Memory B cell (primary cell): ENCODE results near the gene ANGPTL7.

Experiments used
- ATAC-seq: fragments of 150-1000 bp; cut with Tn5 transposase; 2 replicates; pipeline ENCODE4 v1.10.0; 2021; ENCODE audit warnings: low read depth, mild to moderate bottlenecking, moderate library complexity
- DNase-seq, 2 donors: peaks; one replicate each; pipeline ENCODE4 v3.0.0; 2022; ENCODE audit warnings: low spot score in 2 of 2
- H3K27ac Mint-ChIP-seq: one replicate; pipeline ENCODE4 v1.8.0; 2022; ENCODE audit warnings: mild to moderate bottlenecking, moderate library complexity, mixed read lengths
- H3K27me3 Mint-ChIP-seq: one replicate; pipeline ENCODE4 v1.8.0; 2022; ENCODE audit warnings: mixed read lengths
- H3K36me3 Mint-ChIP-seq: one replicate; pipeline ENCODE4 v1.8.0; 2022; ENCODE audit warnings: mild to moderate bottlenecking, mixed read lengths
- H3K4me1 Mint-ChIP-seq: one replicate; pipeline ENCODE4 v1.8.0; 2022; ENCODE audit warnings: mixed read lengths
- H3K4me3 Mint-ChIP-seq: one replicate; pipeline ENCODE4 v1.8.0; 2022; ENCODE audit warnings: mild to moderate bottlenecking, moderate library complexity, mixed read lengths
- H3K9me3 Mint-ChIP-seq: one replicate; pipeline ENCODE4 v1.8.0; 2022; ENCODE audit warnings: mixed read lengths

Gene ANGPTL7, protein sequence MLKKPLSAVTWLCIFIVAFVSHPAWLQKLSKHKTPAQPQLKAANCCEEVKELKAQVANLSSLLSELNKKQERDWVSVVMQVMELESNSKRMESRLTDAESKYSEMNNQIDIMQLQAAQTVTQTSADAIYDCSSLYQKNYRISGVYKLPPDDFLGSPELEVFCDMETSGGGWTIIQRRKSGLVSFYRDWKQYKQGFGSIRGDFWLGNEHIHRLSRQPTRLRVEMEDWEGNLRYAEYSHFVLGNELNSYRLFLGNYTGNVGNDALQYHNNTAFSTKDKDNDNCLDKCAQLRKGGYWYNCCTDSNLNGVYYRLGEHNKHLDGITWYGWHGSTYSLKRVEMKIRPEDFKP

GRCh38 chr1:11188858-11189451, at the start of gene ANGPTL7:
Gene ANGPTL7, plus strand, starts transcription at chr1:11189355. Its CDS starts 225 bp downstream, at chr1:11189580.
- no peaks in the 10 kb centered on the region for H3K4me1 Mint-ChIP-seq
- no peaks in the 10 kb centered on the region for H3K27me3 Mint-ChIP-seq
- ATAC-seq (no peak), DNase-seq (no peak)
- H3K9me3 Mint-ChIP-seq: no peaks in the 10 kb centered on the region
- no peak within 1 kb of the TSS for H3K27ac Mint-ChIP-seq
- H3K4me3 Mint-ChIP-seq: no peak within 1 kb of the TSS
- H3K36me3 Mint-ChIP-seq: peaks cover 23% of the 10 kb centered on the region

GRCh38 chr1:11142618-11143391, 46.4 kb upstream of the ANGPTL7 start:
- no peak overlapping the region for H3K27ac Mint-ChIP-seq
- no peak for ATAC-seq

GRCh38 chr1:11143401-11143800, 45.8 kb upstream of the ANGPTL7 start:
- Mint-ChIP-seq H3K36me3 (peaks cover 24% of the 10 kb centered on the region), H3K9me3 (no peaks in the 10 kb centered on the region), H3K4me3 (no peak overlapping the region), H3K27me3 (no peaks in the 10 kb centered on the region), H3K4me1 (no peaks in the 10 kb centered on the region), H3K27ac (peak overlapping the region; percentile 67)
- DNase-seq: no peak
- no peak for ATAC-seq

More at GRCh38 chr1:11142618-11143391, 46.4 kb upstream of the ANGPTL7 start:
- no peak for DNase-seq
- Mint-ChIP-seq H3K9me3 (no peaks in the 10 kb centered on the region), H3K4me1 (no peaks in the 10 kb centered on the region), H3K36me3 (peaks cover 24% of the 10 kb centered on the region), H3K27me3 (no peaks in the 10 kb centered on the region), H3K4me3 (no peak overlapping the region)

GRCh38 chr1:11143907-11144306, 45.2 kb upstream of the ANGPTL7 start:
- peaks cover 22% of the 10 kb centered on the region for H3K36me3 Mint-ChIP-seq
- H3K4me3 Mint-ChIP-seq: no peak overlapping the region
- H3K27ac Mint-ChIP-seq: peak overlapping the region; percentile 67
- no peak for DNase-seq
- no peaks in the 10 kb centered on the region for H3K9me3 Mint-ChIP-seq
- no peaks in the 10 kb centered on the region for H3K4me1 Mint-ChIP-seq
- no peak for ATAC-seq
- H3K27me3 Mint-ChIP-seq: no peaks in the 10 kb centered on the region

DNA sequence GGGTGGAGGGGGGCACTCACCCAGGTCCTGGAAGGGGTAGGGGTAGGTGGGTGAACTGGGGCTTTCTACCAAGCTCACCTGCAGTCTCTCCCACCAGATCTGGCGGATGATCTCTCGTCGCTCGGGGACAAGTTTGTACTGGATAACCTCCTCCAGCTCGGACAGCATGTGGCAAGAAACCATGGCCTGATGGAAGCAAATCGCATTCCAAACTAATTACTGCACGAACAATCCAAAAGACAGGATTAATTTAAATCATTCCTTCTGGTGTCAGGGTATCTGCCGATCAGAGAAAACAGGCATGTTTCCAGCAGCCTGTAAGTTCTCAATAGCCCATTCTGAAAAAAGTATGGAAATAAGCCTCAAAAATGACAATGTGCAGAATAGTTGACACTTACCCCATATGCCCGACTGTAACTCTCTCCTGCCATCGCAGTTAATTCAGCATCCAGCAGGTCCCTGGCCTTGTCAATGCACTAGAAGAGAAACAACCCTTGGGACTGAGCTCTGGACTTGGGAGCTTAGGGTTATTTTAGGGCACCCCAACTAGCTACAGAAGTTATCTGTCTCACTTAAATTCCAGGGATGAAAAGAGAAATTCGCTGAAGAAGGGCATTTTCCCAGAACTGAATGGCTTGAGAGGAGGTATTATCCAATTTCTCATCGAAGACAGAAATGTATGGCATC, 44.4 kb upstream of the ANGPTL7 start:
- ATAC-seq (no peak), DNase-seq (no peak)
- H3K27me3 Mint-ChIP-seq: no peaks in the 10 kb centered on the region
- H3K36me3 Mint-ChIP-seq: peaks cover 25% of the 10 kb centered on the region
- no peaks in the 10 kb centered on the region for H3K4me1 Mint-ChIP-seq
- H3K27ac Mint-ChIP-seq: no peak overlapping the region
- H3K4me3 Mint-ChIP-seq: no peak overlapping the region
- no peaks in the 10 kb centered on the region for H3K9me3 Mint-ChIP-seq

- no peak for ATAC-seq
- Mint-ChIP-seq H3K9me3 (no peaks in the 10 kb centered on the region), H3K4me1 (no peaks in the 10 kb centered on the region), H3K36me3 (peaks cover 31% of the 10 kb centered on the region), H3K4me3 (no peak overlapping the region), H3K27ac (no peak overlapping the region), H3K27me3 (no peaks in the 10 kb centered on the region)
- DNase-seq: no peak
Measured at GRCh38 chr1:11145741-11146140, 43.4 kb upstream of the ANGPTL7 start.

GRCh38 chr1:11147197-11147770, 41.9 kb upstream of the ANGPTL7 start:
- no peak for ATAC-seq
- H3K9me3 Mint-ChIP-seq: no peaks in the 10 kb centered on the region
- peaks cover 35% of the 10 kb centered on the region for H3K36me3 Mint-ChIP-seq
- H3K4me3 Mint-ChIP-seq: no peak overlapping the region
- no peaks in the 10 kb centered on the region for H3K4me1 Mint-ChIP-seq
- DNase-seq: no peak
- no peaks in the 10 kb centered on the region for H3K27me3 Mint-ChIP-seq
- H3K27ac Mint-ChIP-seq: no peak overlapping the region

GRCh38 chr1:11150326-11150725, 38.8 kb upstream of the ANGPTL7 start:
- DNase-seq: no peak

GRCh38 chr1:11151114-11151513, 38.0 kb upstream of the ANGPTL7 start:
- no peak overlapping the region for H3K4me3 Mint-ChIP-seq
- no peaks in the 10 kb centered on the region for H3K9me3 Mint-ChIP-seq
- ATAC-seq (no peak), DNase-seq (no peak)
- no peaks in the 10 kb centered on the region for H3K27me3 Mint-ChIP-seq
- no peaks in the 10 kb centered on the region for H3K4me1 Mint-ChIP-seq
- peaks cover 30% of the 10 kb centered on the region for H3K36me3 Mint-ChIP-seq
- peak overlapping the region; percentile 32 for H3K27ac Mint-ChIP-seq

More at GRCh38 chr1:11150326-11150725, 38.8 kb upstream of the ANGPTL7 start:
- ATAC-seq: no peak
- Mint-ChIP-seq H3K4me3 (no peak overlapping the region), H3K36me3 (peaks cover 30% of the 10 kb centered on the region), H3K27ac (no peak overlapping the region), H3K9me3 (no peaks in the 10 kb centered on the region), H3K4me1 (no peaks in the 10 kb centered on the region), H3K27me3 (no peaks in the 10 kb centered on the region)

DNA sequence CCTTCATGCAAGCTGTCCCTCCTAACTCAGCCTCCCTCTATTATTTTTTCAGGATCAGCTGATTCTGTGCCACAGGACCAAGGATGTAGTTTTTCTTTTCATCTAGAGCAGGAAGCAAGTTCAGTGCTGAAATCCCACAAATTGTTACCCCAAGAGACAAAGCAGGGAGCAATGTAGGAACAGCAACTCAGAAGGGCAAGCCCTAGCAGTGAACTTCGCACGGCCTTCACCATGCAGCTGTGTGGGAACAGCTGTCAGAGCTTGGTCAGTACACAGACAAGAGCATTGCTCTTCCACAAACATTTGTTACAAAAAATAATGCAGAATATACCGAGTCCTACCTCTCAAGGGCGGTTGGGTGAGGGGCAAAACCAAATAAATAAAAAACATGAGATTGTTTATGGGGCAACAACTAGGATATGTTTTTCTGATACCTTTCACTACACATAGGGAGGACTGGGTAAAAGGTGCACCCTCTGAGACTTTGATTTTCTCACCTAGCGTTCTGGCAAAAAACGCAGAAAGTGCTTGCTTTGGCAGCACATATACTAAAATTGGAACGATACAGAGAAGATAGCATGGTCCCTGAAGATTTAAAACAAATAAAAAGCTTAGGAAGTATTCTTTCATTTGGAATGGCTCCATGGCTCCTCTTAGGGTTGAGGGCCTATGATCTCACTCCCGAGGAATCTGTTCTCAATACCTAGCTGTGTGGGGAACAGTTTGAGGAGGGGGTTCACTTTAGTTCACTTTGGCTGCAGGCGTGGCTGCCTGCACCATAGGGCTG, 37.1 kb upstream of the ANGPTL7 start:
- no peak overlapping the region for H3K4me3 Mint-ChIP-seq
- no peaks in the 10 kb centered on the region for H3K9me3 Mint-ChIP-seq
- peaks cover 36% of the 10 kb centered on the region for H3K36me3 Mint-ChIP-seq
- H3K27ac Mint-ChIP-seq: no peak overlapping the region
- ATAC-seq: no peak
- DNase-seq: no peak
- no peaks in the 10 kb centered on the region for H3K27me3 Mint-ChIP-seq
- H3K4me1 Mint-ChIP-seq: peaks cover 6% of the 10 kb centered on the region

- H3K9me3 Mint-ChIP-seq: no peaks in the 10 kb centered on the region
- no peak for DNase-seq
- no peak for ATAC-seq
- no peak overlapping the region for H3K27ac Mint-ChIP-seq
- no peak overlapping the region for H3K4me3 Mint-ChIP-seq
- H3K4me1 Mint-ChIP-seq: peaks cover 9% of the 10 kb centered on the region
- no peaks in the 10 kb centered on the region for H3K27me3 Mint-ChIP-seq
- H3K36me3 Mint-ChIP-seq: peaks cover 36% of the 10 kb centered on the region
Measured at GRCh38 chr1:11152755-11153154, 36.4 kb upstream of the ANGPTL7 start.

GRCh38 chr1:11153184-11153583, 36.0 kb upstream of the ANGPTL7 start:
- no peak overlapping the region for H3K27ac Mint-ChIP-seq
- peaks cover 34% of the 10 kb centered on the region for H3K36me3 Mint-ChIP-seq
- no peak for ATAC-seq

GRCh38 chr1:11156441-11156840, 32.7 kb upstream of the ANGPTL7 start:
- no peak for DNase-seq
- no peak for ATAC-seq
- H3K27ac Mint-ChIP-seq: peak overlapping the region; percentile 87
- no peak overlapping the region for H3K4me3 Mint-ChIP-seq
- H3K27me3 Mint-ChIP-seq: no peaks in the 10 kb centered on the region
- H3K9me3 Mint-ChIP-seq: no peaks in the 10 kb centered on the region
- peaks cover 9% of the 10 kb centered on the region for H3K4me1 Mint-ChIP-seq
- H3K36me3 Mint-ChIP-seq: peaks cover 22% of the 10 kb centered on the region

More at GRCh38 chr1:11153184-11153583, 36.0 kb upstream of the ANGPTL7 start:
- peaks cover 9% of the 10 kb centered on the region for H3K4me1 Mint-ChIP-seq
- H3K9me3 Mint-ChIP-seq: no peaks in the 10 kb centered on the region
- H3K4me3 Mint-ChIP-seq: no peak overlapping the region
- DNase-seq: no peak
- H3K27me3 Mint-ChIP-seq: no peaks in the 10 kb centered on the region
